GM23248 (cell line): ENCODE results near the gene PAXX. TPM values are rescaled to one million over a fixed set of nuclear protein-coding genes. Genes with fewer than 3 reads are reported as not detected.

ENCODE experiments used
- DNase-seq: peaks from one replicate; pipeline ENCODE4 v3.0.0-alpha.2; 2015
- H2AFZ ChIP-seq: fragments of 200-600 bp; sonication (generic); 2 replicates; pipeline ENCODE4 v1.6.1; 2016; ENCODE audit warnings: antibody characterized with exemption
- H3F3A ChIP-seq: fragments of 200-600 bp; sonication (generic); 2 replicates; pipeline ENCODE4 v1.6.1; 2016; ENCODE audit warnings: mild to moderate bottlenecking, antibody characterized with exemption, mixed run types; ENCODE audit not compliant: insufficient read depth
- H3K27ac ChIP-seq: fragments of 200-600 bp; sonication (generic); 2 replicates; pipeline ENCODE4 v1.5.1; 2016; ENCODE audit warnings: mild to moderate bottlenecking
- H3K27me3 ChIP-seq: fragments of 200-600 bp; sonication (generic); replicated peaks from 2 replicates; pipeline ENCODE4 v1.6.1; 2016; ENCODE audit warnings: mild to moderate bottlenecking; ENCODE audit not compliant: insufficient read depth
- H3K36me3 ChIP-seq: fragments of 200-600 bp; sonication (generic); 2 replicates; pipeline ENCODE4 v1.6.1; 2016; ENCODE audit warnings: low read depth, mild to moderate bottlenecking
- H3K4me1 ChIP-seq: fragments of 200-600 bp; sonication (generic); 2 replicates; pipeline ENCODE4 v1.6.1; 2016; ENCODE audit warnings: mild to moderate bottlenecking; ENCODE audit not compliant: insufficient read depth
- H3K4me2 ChIP-seq: fragments of 200-600 bp; sonication (generic); one replicate; pipeline ENCODE4 v1.6.1; 2016; ENCODE audit warnings: mild to moderate bottlenecking; ENCODE audit not compliant: unreplicated experiment
- H3K4me3 ChIP-seq: fragments of 200-600 bp; sonication (generic); 2 replicates; pipeline ENCODE4 v1.5.1; 2016; ENCODE audit warnings: mild to moderate bottlenecking
- H3K79me2 ChIP-seq: fragments of 200-600 bp; sonication (generic); 2 replicates; pipeline ENCODE4 v1.6.1; 2016; ENCODE audit warnings: mild to moderate bottlenecking; ENCODE audit not compliant: insufficient read depth
- H3K9ac ChIP-seq: fragments of 200-600 bp; sonication (generic); 2 replicates; pipeline ENCODE4 v1.6.1; 2016; ENCODE audit warnings: mild to moderate bottlenecking
- H3K9me2 ChIP-seq: fragments of 200-600 bp; sonication (generic); 2 replicates; pipeline ENCODE4 v1.6.1; 2016; ENCODE audit warnings: mixed run types, mild to moderate bottlenecking, moderate library complexity; ENCODE audit not compliant: insufficient read depth
- H3K9me3 ChIP-seq: fragments of 200-600 bp; sonication (generic); one replicate; pipeline ENCODE4 v1.6.1; 2017; ENCODE audit warnings: low read depth
- H4K20me1 ChIP-seq: fragments of 200-600 bp; sonication (generic); 2 replicates; pipeline ENCODE4 v1.6.0; 2016; ENCODE audit not compliant: insufficient read depth
- EZH2 ChIP-seq: fragments of 200-600 bp; sonication (generic); IDR thresholded peaks from 2 replicates; pipeline ENCODE4 v1.6.1; 2018; ENCODE audit warnings: antibody characterized with exemption, mild to moderate bottlenecking; ENCODE audit not compliant: insufficient read depth, poor library complexity, severe bottlenecking
- EZH2phosphoT487 ChIP-seq: fragments of 200-600 bp; sonication (generic); IDR thresholded peaks from 2 replicates; pipeline ENCODE4 v1.6.1; 2018; ENCODE audit warnings: antibody characterized with exemption, moderate library complexity, mild to moderate bottlenecking, low read depth; ENCODE audit not compliant: insufficient read depth
- WGBS, 2 experiments: methylation state at CpG; one replicate each; pipeline ENCODE4 v1.1.6; 2015 to 2017; ENCODE audit warnings: low lambda C conversion rate in 2 of 2, low coverage in 1 of 2; ENCODE audit errors: missing lambda C conversion rate in 2 of 2; 5-methylcytosine and 5-hydroxymethylcytosine counted together
- in situ Hi-C: fragments of 300-500 bp; cut with MboI; formaldehyde crosslinking; loops from 2 replicates; pipeline ENCODE4 v1.15.0; 2020
- polyA plus RNA-seq: library from polyadenylated mRNA; unstranded; fragments of >200 nt; fragmentation: Nextera tagmentation; extraction: Ambion mirVana; gene quantifications from 2 replicates; pipeline ENCODE4 v1.2.1, GENCODE V29; 2016
- total RNA-seq: library from RNA; depleted of rRNA; stranded (reverse); fragments of >200 nt; shearing (Covaris generic); gene quantifications from 2 replicates; pipeline ENCODE4 v1.2.3, GENCODE V29; 2014

PAXX gene
- total and polyA plus RNA-seq, 2 experiments from 2014 or later: 52.2 to 54.5 TPM

DNA sequence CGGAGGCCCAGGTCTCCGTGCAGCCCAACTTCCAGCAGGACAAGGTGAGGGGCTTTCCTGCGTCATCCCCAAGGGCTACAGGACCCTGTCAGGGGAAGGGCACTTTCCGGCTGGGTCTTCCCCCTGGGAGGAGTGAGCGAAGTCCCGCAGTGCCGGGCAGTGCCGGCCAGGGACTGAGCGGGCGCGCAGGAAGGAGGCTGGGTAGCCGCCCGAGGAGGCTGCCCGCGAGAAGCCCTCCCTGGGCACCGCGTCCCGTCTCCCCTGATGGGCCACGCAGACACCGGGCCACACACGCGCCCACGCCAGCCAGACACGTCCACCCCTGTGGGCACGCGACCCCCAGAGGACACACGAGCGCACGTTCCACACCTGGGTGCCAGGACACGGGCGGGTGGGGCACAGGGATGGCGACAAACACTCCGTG, 14.6 kb upstream of the PAXX start:
- no peaks in the 10 kb centered on the region for H3K4me1 ChIP-seq
- no peaks in the 10 kb centered on the region for H3K9me2 ChIP-seq
- peak overlapping the region; percentile 36 for H2AFZ ChIP-seq
- in situ Hi-C loops: no loop called here
- no peak for DNase-seq
- no peaks in the 10 kb centered on the region for H3F3A ChIP-seq
- TF ChIP-seq EZH2: no peak
- TF ChIP-seq EZH2phosphoT487: no peak
- no peaks in the 10 kb centered on the region for H3K36me3 ChIP-seq
- no peaks in the 10 kb centered on the region for H4K20me1 ChIP-seq
- peak overlapping the region; percentile 58 for H3K4me2 ChIP-seq
- H3K27me3 ChIP-seq: no peaks in the 10 kb centered on the region
- peak overlapping the region; percentile 57 for H3K4me3 ChIP-seq
- no peak overlapping the region for H3K27ac ChIP-seq
- WGBS, 2 experiments: 9 to 21% methylated on average over 20 to 28 of the region's 33 CpGs
- H3K79me2 ChIP-seq: no peaks in the 10 kb centered on the region
- peak overlapping the region; percentile 12; the same call in 1 of the 2 replicates for H3K9ac ChIP-seq
- no peaks in the 10 kb centered on the region for H3K9me3 ChIP-seq

DNA sequence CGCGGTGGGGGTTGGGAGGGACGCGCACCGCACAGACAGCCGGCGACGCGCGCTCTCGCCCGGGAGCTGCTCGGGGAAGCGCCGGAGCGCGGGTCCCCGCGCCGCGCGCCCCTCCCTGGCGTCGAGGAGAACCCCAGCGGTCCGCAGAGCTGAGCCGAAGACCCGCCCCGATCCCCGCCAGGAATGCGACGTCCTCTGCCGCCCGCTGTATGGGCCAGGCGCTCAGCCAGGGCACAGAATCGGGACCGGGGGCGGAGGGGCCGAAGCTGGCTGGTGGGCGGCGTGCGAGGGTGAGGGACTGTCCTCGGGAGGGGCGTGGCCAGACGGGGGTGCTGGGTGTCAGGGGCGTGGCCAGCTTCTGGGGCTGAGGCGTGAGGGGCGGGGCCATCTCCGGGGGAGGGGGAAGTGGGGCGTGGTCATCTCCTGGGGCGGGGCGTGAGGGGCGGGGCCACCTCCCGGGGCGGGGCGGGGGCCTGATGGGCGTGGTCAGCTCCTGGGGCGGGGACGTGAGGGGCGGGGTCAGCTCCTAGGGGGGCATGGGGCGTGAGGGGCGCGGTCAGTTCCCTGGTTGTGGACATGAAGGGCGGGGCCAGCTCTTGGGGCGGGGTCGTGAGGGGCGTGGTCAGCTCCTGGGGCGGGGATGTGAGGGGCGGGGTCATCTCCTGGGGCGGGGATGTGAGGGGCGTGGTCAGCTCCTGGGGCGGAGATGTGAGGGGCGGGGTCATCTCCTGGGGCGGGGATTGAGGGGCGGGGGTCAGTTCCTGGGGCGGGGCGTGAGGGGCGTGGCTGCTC, 14.0 kb upstream of the PAXX start:
- 5 to 7% methylated on average over 33 to 73 of the region's 78 CpGs for WGBS, 2 experiments
- Histone ChIP-seq H3K27me3 (no peaks in the 10 kb centered on the region), H3K79me2 (no peaks in the 10 kb centered on the region), H3K9me3 (no peaks in the 10 kb centered on the region), H3K4me1 (no peaks in the 10 kb centered on the region), H3K9ac (peak overlapping the region; percentile 12; the same call in 1 of the 2 replicates), H3K4me3 (peak overlapping the region; percentile 57), H3K27ac (no peak overlapping the region), H3K9me2 (no peaks in the 10 kb centered on the region), H3K36me3 (no peaks in the 10 kb centered on the region), H4K20me1 (no peaks in the 10 kb centered on the region), H3K4me2 (peak overlapping the region; percentile 58), H2AFZ (peak overlapping the region; percentile 36), H3F3A (no peaks in the 10 kb centered on the region)
- TF ChIP-seq EZH2 (no peak), EZH2phosphoT487 (no peak)
- DNase-seq: peak; percentile 77
- in situ Hi-C loops: no loop called here

DNA sequence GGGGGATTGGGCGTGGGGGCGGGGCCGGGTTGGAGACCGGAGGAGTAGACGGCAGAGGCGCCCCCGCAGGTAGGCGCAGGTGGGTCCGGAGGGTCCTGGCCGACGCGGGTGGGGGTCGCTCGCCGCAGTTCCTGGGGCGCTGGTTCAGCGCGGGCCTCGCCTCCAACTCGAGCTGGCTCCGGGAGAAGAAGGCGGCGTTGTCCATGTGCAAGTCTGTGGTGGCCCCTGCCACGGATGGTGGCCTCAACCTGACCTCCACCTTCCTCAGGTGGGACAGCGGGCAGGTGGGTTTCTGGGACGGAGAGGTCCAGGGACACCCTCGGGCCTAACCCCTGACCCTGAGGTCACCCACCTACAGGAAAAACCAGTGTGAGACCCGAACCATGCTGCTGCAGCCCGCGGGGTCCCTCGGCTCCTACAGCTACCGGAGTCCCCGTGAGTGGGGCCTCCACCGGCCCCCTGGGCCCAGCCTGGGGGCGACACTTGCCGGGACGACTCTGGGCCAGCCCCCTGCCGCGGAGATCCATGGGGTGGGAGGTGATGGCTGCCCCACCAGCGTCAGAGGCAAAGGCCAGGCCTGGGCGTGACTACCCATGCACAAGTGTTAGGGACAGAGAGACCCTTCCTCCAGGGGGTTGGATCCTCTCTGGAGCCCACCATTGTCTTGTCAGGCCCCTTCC, 13.2 kb upstream of the PAXX start:
- H3K79me2 ChIP-seq: no peaks in the 10 kb centered on the region
- TF ChIP-seq EZH2phosphoT487 (no peak), EZH2 (no peak)
- no peaks in the 10 kb centered on the region for H3K36me3 ChIP-seq
- in situ Hi-C loops: no loop called here
- no peak overlapping the region for H3K9ac ChIP-seq
- H3K9me2 ChIP-seq: no peaks in the 10 kb centered on the region
- no peaks in the 10 kb centered on the region for H3K27me3 ChIP-seq
- 59 to 62% methylated on average over 22 to 34 of the region's 41 CpGs for WGBS, 2 experiments
- no peaks in the 10 kb centered on the region for H3K9me3 ChIP-seq
- no peak overlapping the region for H3K27ac ChIP-seq
- DNase-seq: no peak
- no peak overlapping the region for H2AFZ ChIP-seq
- no peaks in the 10 kb centered on the region for H3F3A ChIP-seq
- no peaks in the 10 kb centered on the region for H3K4me1 ChIP-seq
- H3K4me2 ChIP-seq: no peak overlapping the region
- H4K20me1 ChIP-seq: no peaks in the 10 kb centered on the region
- no peak overlapping the region for H3K4me3 ChIP-seq

DNA sequence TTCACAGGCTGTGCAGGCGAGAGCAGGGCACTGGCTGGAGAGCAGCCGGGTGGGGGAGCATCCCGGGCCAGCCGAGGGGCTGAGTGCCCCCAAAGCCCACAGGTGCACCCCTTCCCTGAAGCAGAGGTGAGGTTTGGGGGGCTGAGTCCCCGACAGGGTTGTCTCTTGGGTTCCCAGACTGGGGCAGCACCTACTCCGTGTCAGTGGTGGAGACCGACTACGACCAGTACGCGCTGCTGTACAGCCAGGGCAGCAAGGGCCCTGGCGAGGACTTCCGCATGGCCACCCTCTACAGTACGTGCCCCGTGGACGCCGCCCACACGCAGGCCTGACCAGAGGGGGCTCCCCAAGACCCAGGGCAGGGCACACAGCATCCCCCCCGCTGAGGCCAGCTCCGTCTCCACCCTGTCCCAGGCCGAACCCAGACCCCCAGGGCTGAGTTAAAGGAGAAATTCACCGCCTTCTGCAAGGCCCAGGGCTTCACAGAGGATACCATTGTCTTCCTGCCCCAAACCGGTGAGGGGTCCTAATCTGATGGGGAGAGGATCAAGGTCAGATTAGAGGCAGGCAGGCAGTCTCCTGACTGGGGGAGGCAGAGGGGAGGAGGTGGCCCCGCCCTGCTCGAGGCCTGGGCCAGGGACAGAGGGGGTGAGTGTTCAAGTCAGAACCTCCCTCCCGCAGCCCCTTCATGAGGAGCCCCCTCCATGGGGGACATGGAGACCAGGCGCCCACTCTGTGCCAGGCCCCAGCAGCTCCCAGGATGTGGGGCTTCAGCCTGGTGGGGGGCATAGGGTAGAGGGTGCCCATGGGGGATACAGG, 12.2 kb upstream of the PAXX start:
- no peaks in the 10 kb centered on the region for H3K9me3 ChIP-seq
- peaks cover 5% of the 10 kb centered on the region; the same call in 1 of the 2 replicates for H3K27me3 ChIP-seq
- H3K36me3 ChIP-seq: no peaks in the 10 kb centered on the region
- no peaks in the 10 kb centered on the region for H3K9me2 ChIP-seq
- H3K79me2 ChIP-seq: no peaks in the 10 kb centered on the region
- H4K20me1 ChIP-seq: no peaks in the 10 kb centered on the region
- H3K9ac ChIP-seq: no peak overlapping the region
- H3K4me1 ChIP-seq: no peaks in the 10 kb centered on the region
- no peak overlapping the region for H3K4me3 ChIP-seq
- WGBS, 2 experiments: 71 to 75% methylated on average over 23 to 26 of the region's 26 CpGs
- no peak overlapping the region for H3K4me2 ChIP-seq
- H2AFZ ChIP-seq: no peak overlapping the region
- no peak for TF ChIP-seq EZH2
- no peak for TF ChIP-seq EZH2phosphoT487
- DNase-seq: no peak
- in situ Hi-C loops: no loop called here
- no peak overlapping the region for H3K27ac ChIP-seq
- H3F3A ChIP-seq: no peaks in the 10 kb centered on the region
